Endothelial cell of umbilical vein (primary cell): Measurements from ENCODE around the gene GHRH. TPM values are rescaled to one million over a fixed set of nuclear protein-coding genes. Genes with fewer than 3 reads are reported as not detected.

Experiments
- BruUV-seq: library from RNA; stranded (reverse); fragments of 400-500 nt; replicated peaks from 2 replicates; lab custom pipeline; 2021; lab: Mats Ljungman, UMichigan
- CTCF ChIA-PET: fragments of 300-600, 350-600 bp; sonication (Branson Sonifier 250); formaldehyde crosslinking; loops from one replicate; lab custom pipeline; 2021; ENCODE audit warnings: antibody characterized with exemption, inconsistent platforms; lab: Charles Lee
- POLR2A ChIA-PET: fragments of 300-600, 350-600 bp; sonication (Branson Sonifier 250); formaldehyde crosslinking; loops from one replicate; lab custom pipeline; 2021; ENCODE audit warnings: antibody characterized with exemption, inconsistent platforms; lab: Charles Lee
- DNase-seq: peaks from one replicate; pipeline ENCODE4 v3.0.0-alpha.2; 2011; ENCODE audit warnings: low read depth, low spot score
- FAIRE-seq: peaks from 2 replicates; lab custom pipeline; 2011; peaks lifted over from hg19 to GRCh38; lab: Jason Lieb, UNC
- H2AFZ ChIP-seq: 2 replicates; pipeline ENCODE4 v1.6.0; 2012; ENCODE audit warnings: low read depth, low read length, control low read depth, inconsistent platforms
- H3K27ac ChIP-seq: 2 replicates; pipeline ENCODE4 v1.5.1; 2011; ENCODE audit warnings: low read depth, mild to moderate bottlenecking, control low read depth, low read length, moderate library complexity; ENCODE audit not compliant: insufficient read depth
- H3K27me3 ChIP-seq, 2 experiments: 2 replicates each; pipeline versions ENCODE4 v1.6.0 to v1.6.1; 2011; ENCODE audit warnings: low read length in 2 of 2, mixed read lengths in 1 of 2; ENCODE audit not compliant: control insufficient read depth in 2 of 2, insufficient read depth in 2 of 2
- H3K36me3 ChIP-seq, 2 experiments: 2 replicates in 1 of 2; 3 replicates in 1 of 2; pipeline ENCODE4 v1.5.1; 2011; ENCODE audit warnings: low read length in 2 of 2, mild to moderate bottlenecking in 1 of 2, moderate library complexity in 1 of 2; ENCODE audit not compliant: control insufficient read depth in 2 of 2, insufficient read depth in 2 of 2; ENCODE audit errors: extremely low read depth in 1 of 2
- H3K4me1 ChIP-seq: 3 replicates; pipeline ENCODE4 v1.5.1; 2011; ENCODE audit warnings: mild to moderate bottlenecking, low read length; ENCODE audit not compliant: control insufficient read depth, insufficient read depth; ENCODE audit errors: extremely low read depth
- H3K4me2 ChIP-seq: 2 replicates; pipeline ENCODE4 v1.6.1; 2011; ENCODE audit warnings: low read length, control low read depth, mixed read lengths; ENCODE audit not compliant: insufficient read depth
- H3K4me3 ChIP-seq, 3 experiments: fragments of 200-600 bp in 1 of 3; sonication (generic), shearing (Covaris generic) in 1 of 3; replicated peaks in 1 of 3; 2 replicates each; pipeline ENCODE4 v1.5.1; 2011 to 2016; ENCODE audit warnings: control low read depth in 3 of 3, low read length in 3 of 3, mild to moderate bottlenecking in 2 of 3, inconsistent platforms in 1 of 3, low read depth in 1 of 3, moderate library complexity in 1 of 3; ENCODE audit not compliant: insufficient read depth in 1 of 3
- H3K79me2 ChIP-seq: 2 replicates; pipeline ENCODE4 v1.6.0; 2012; ENCODE audit warnings: low read length, inconsistent platforms; ENCODE audit not compliant: control insufficient read depth, insufficient read depth
- H3K9ac ChIP-seq: replicated peaks from 2 replicates; pipeline ENCODE3; 2011; ENCODE audit warnings: low read length, control low read depth; ENCODE audit not compliant: insufficient read depth; ENCODE audit errors: extremely low read depth
- H3K9me1 ChIP-seq: replicated peaks from 3 replicates; pipeline ENCODE4 v1.6.0; 2011; ENCODE audit warnings: mild to moderate bottlenecking, low read length; ENCODE audit not compliant: control insufficient read depth, insufficient read depth; ENCODE audit errors: extremely low read depth
- H3K9me3 ChIP-seq: replicated peaks from 2 replicates; pipeline ENCODE4 v1.5.1; 2012; ENCODE audit warnings: low read length, inconsistent platforms; ENCODE audit not compliant: control insufficient read depth, insufficient read depth
- H4K20me1 ChIP-seq: replicated peaks from 2 replicates; pipeline ENCODE3; 2011; ENCODE audit warnings: mild to moderate bottlenecking, low read length; ENCODE audit not compliant: control insufficient read depth, insufficient read depth; ENCODE audit errors: extremely low read depth
- CTCF ChIP-seq, 2 donors: IDR thresholded peaks; 1 replicate in 1 of 2; 2 replicates in 1 of 2; pipeline ENCODE4 v1.5.1; 2011; ENCODE audit warnings: low read length in 2 of 2, mild to moderate bottlenecking in 2 of 2, moderate library complexity in 2 of 2, control low read depth in 1 of 2, inconsistent platforms in 1 of 2, low read depth in 1 of 2; ENCODE audit not compliant: insufficient read depth in 1 of 2; ENCODE audit errors: extremely low read depth in 1 of 2
- EZH2 ChIP-seq: IDR thresholded peaks from 2 replicates; pipeline ENCODE4 v1.6.1; 2012; ENCODE audit warnings: borderline replicate concordance, low read depth, mild to moderate bottlenecking, moderate library complexity, low read length, inconsistent platforms; ENCODE audit not compliant: severe bottlenecking
- FOS ChIP-seq: IDR thresholded peaks from 2 replicates; pipeline ENCODE4 v1.6.1; 2011; ENCODE audit warnings: mild to moderate bottlenecking, low read length, moderate library complexity, borderline replicate concordance; ENCODE audit not compliant: insufficient read depth
- GATA2 ChIP-seq: IDR thresholded peaks from 2 replicates; pipeline ENCODE4 v1.7.0; 2011; ENCODE audit warnings: low read depth, mild to moderate bottlenecking, moderate library complexity, mixed read lengths, low read length; ENCODE audit not compliant: insufficient read length, insufficient read depth
- JUN ChIP-seq: IDR thresholded peaks from 2 replicates; pipeline ENCODE4 v1.6.1; 2011; ENCODE audit warnings: borderline replicate concordance, low read depth; ENCODE audit not compliant: insufficient read length, insufficient read depth
- MAX ChIP-seq: IDR thresholded peaks from 2 replicates; pipeline ENCODE4 v1.6.1; 2011; ENCODE audit not compliant: insufficient read depth, insufficient read length
- MYC ChIP-seq: IDR thresholded peaks from one replicate; pipeline ENCODE4 v1.6.1; 2011; ENCODE audit warnings: mild to moderate bottlenecking, low read depth, low read length
- POLR2A ChIP-seq: IDR thresholded peaks from 2 replicates; pipeline ENCODE4 v1.6.1; 2012; ENCODE audit warnings: low read depth, mild to moderate bottlenecking, control low read depth, low read length
- POLR2AphosphoS5 ChIP-seq: IDR thresholded peaks from 2 replicates; pipeline ENCODE4 v1.6.1; 2012; ENCODE audit warnings: low read depth, mild to moderate bottlenecking, control low read depth, low read length, moderate library complexity; ENCODE audit not compliant: insufficient read depth
- dilution Hi-C: fragments of 300-500 bp; cut with MboI; formaldehyde crosslinking; loops from one replicate; pipeline ENCODE4 v1.15.0; 2019; ENCODE audit warnings: low sequenced_read_pairs; ENCODE audit not compliant: extremely low pct_ligation_motif_present
- intact Hi-C: fragments of 100-400 bp; cut with micrococcal nuclease; formaldehyde crosslinking; loops from one replicate; pipeline ENCODE4 v1.10.0; 2022
- polyA plus RNA-seq, 4 experiments: library from polyadenylated mRNA; depleted of rRNA in 3 of 4; stranded (reverse) in 3 of 4; unstranded in 1 of 4; fragments of >200 nt; gene quantifications; 2 replicates each; pipeline versions ENCODE4 v1.2.1 to v1.2.3, GENCODE V29; 2011 to 2012; ENCODE audit warnings: missing spikeins in 1 of 4
- total RNA-seq: library from RNA; stranded (reverse); gene quantifications from 2 replicates; pipeline ENCODE4 v1.2.3, GENCODE V29; 2021

The GHRH gene
- total and polyA plus RNA-seq, 2 donors (not counting 3 experiments of a cell fraction or from before 2014, with no cell fraction given) = not detected

- Histone ChIP-seq H3K27ac (no peak overlapping the region), H3K36me3 (no peaks in the 10 kb centered on the region), H3K9me3 (no peaks in the 10 kb centered on the region), H3K79me2 (no peaks in the 10 kb centered on the region), H3K27me3 (no peaks in the 10 kb centered on the region), H3K4me1 (peaks cover 9% of the 10 kb centered on the region), H3K9me1 (no peaks in the 10 kb centered on the region), H4K20me1 (no peaks in the 10 kb centered on the region), H3K9ac (no peak overlapping the region), H2AFZ (no peak overlapping the region), H3K4me2 (no peak overlapping the region), H3K4me3 (no peak overlapping the region)
- no peak for TF ChIP-seq MAX
- TF ChIP-seq JUN = no peak
- no peak for TF ChIP-seq POLR2AphosphoS5
- TF ChIP-seq FOS = no peak
- TF ChIP-seq EZH2 = no peak
- no peak for TF ChIP-seq POLR2A
- TF ChIP-seq MYC = no peak
- TF ChIP-seq CTCF (IDR thresholded peaks at IDR 0.05; ENCODE audit: extremely low read depth in 1 of 2, insufficient read depth in 1 of 2, low read depth in 1 of 2, low read length in 2 of 2) = no peak
- no peak for TF ChIP-seq GATA2
- ChIA-PET POLR2A (no interaction called here), CTCF (interaction anchor here (1.9 kb wide), 1 partner anchor 270 kb away, joined by 5 read pairs; no protein-coding TSS in a partner anchor)
- DNase-seq = no peak
- no peak for FAIRE-seq
- intact Hi-C loops = no loop called here
- no TSS peak for BruUV-seq
- dilution Hi-C loops = loop anchor here (25.0 kb wide), 1 partner anchor 238 kb away; the partner anchor contains the start of gene NNAT
Observed at GRCh38 chr20:37273988-37274387, 12.4 kb upstream of the GHRH start.
